ENCODE results near the gene SH2D7. TPM values are rescaled to one million over a fixed set of nuclear protein-coding genes. Genes with fewer than 3 reads are reported as not detected.

The SH2D7 gene
- total and polyA plus RNA-seq, 3 donors from 2014 or later = 1.5 to 5.0 (median 2.2) TPM

- H3K9me3 ChIP-seq = no peaks in the 10 kb centered on the region
- TF ChIP-seq POLR2A (IDR thresholded peaks at IDR 0.05) (no peak), CTCF (IDR thresholded peaks at IDR 0.05) (no peak)
- H3K27ac ChIP-seq = no peak overlapping the region
- no peaks in the 10 kb centered on the region for H3K36me3 ChIP-seq (ENCODE audit: low read depth, missing control alignments)
- intact Hi-C loops (cut with DNase I; ENCODE audit: low total_unique reads) = loop anchor here (5.0 kb wide), 1 partner anchor 138 kb away; no protein-coding TSS in a partner anchor
- WGBS, 2 donors = 74 to 88% methylated on average over 12 of the region's 12 CpGs
- no peaks in the 10 kb centered on the region for H3K27me3 ChIP-seq
- no peaks in the 10 kb centered on the region for H3K4me1 ChIP-seq
- H3K4me3 ChIP-seq = no peak overlapping the region
- no peak for DNase-seq
These were observed 12.5 kb downstream of the SH2D7 start for GRCh38 chr15:78104566-78105475.

GRCh38 chr15:78105476-78106241 is 13.3 kb downstream of the SH2D7 start:
- TF ChIP-seq POLR2A (IDR thresholded peaks at IDR 0.05) = no peak
- no peak for TF ChIP-seq CTCF (IDR thresholded peaks at IDR 0.05)
- DNase-seq = no peak
- H3K27ac ChIP-seq = no peak overlapping the region
- no peaks in the 10 kb centered on the region for H3K27me3 ChIP-seq
- no peaks in the 10 kb centered on the region for H3K9me3 ChIP-seq
- no peaks in the 10 kb centered on the region for H3K4me1 ChIP-seq
- intact Hi-C loops (cut with DNase I; ENCODE audit: low total_unique reads) = loop anchor here (5.0 kb wide), 1 partner anchor 138 kb away; no protein-coding TSS in a partner anchor
- no peaks in the 10 kb centered on the region for H3K36me3 ChIP-seq (ENCODE audit: low read depth, missing control alignments)
- WGBS, 2 donors = 88 to 90% methylated on average over 8 to 16 of the region's 16 CpGs
- no peak overlapping the region for H3K4me3 ChIP-seq

DNA sequence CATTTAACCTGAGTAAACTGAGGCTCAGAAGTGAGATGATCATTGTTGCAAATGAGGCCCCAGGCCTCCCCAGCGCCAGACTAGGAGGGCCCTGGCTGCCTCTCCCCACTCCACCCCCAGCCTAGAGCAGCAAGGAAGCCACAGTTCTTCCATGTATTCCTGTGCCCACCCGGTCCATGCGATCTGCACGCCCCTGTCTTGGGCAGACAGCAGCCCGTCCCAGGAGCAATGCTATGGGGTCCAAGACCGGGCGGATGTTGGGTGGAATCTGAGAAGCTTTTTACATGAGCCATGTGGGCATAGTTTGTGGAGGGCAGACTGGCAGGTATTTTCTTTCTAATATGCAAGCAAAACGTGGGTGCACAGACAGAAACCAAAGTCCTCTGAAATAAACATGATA is 15.1 kb downstream of the SH2D7 start:
- intact Hi-C loops (cut with DNase I; ENCODE audit: low total_unique reads) = loop anchor here (5.0 kb wide), 1 partner anchor 140 kb away; no protein-coding TSS in a partner anchor
- TF ChIP-seq POLR2A (IDR thresholded peaks at IDR 0.05) (no peak), CTCF (IDR thresholded peaks at IDR 0.05) (no peak)
- DNase-seq = no peak
- Histone ChIP-seq H3K4me3 (no peak overlapping the region), H3K36me3 (ENCODE audit: low read depth, missing control alignments) (no peaks in the 10 kb centered on the region), H3K4me1 (no peaks in the 10 kb centered on the region), H3K9me3 (no peaks in the 10 kb centered on the region), H3K27me3 (no peaks in the 10 kb centered on the region), H3K27ac (no peak overlapping the region)
- WGBS, 2 donors = 94 to 98% methylated on average over 7 to 8 of the region's 8 CpGs

- H3K27me3 ChIP-seq = no peaks in the 10 kb centered on the region
- 52 to 70% methylated on average over 7 to 11 of the region's 11 CpGs for WGBS, 2 donors
- intact Hi-C loops (cut with DNase I; ENCODE audit: low total_unique reads) = loop anchor here (5.0 kb wide), 1 partner anchor 141 kb away; no protein-coding TSS in a partner anchor
- H3K36me3 ChIP-seq (ENCODE audit: low read depth, missing control alignments) = no peaks in the 10 kb centered on the region
- TF ChIP-seq CTCF (IDR thresholded peaks at IDR 0.05) (peak; percentile 87 to 95 (median 93)), POLR2A (IDR thresholded peaks at IDR 0.05) (no peak)
- no peak overlapping the region for H3K4me3 ChIP-seq
- no peaks in the 10 kb centered on the region for H3K4me1 ChIP-seq
- peak; percentile 86 for DNase-seq
- H3K27ac ChIP-seq = no peak overlapping the region
- H3K9me3 ChIP-seq = no peaks in the 10 kb centered on the region
These were observed 16.1 kb downstream of the SH2D7 start for GRCh38 chr15:78108300-78109084.
